Measurements from ENCODE around the gene DPH6.

The DPH6 gene

GRCh38 chr15:35546511-35547381, 781 bp upstream of the DPH6 start:
- H3K4me1 ChIP-seq (ENCODE audit: control insufficient read depth in 2 of 2, insufficient read depth in 2 of 2, low read length in 2 of 2): peaks cover 0 to 8% of the 10 kb centered on the region in 2 donors
- H3K9ac ChIP-seq (ENCODE audit: low read depth in 1 of 2, low read length in 2 of 2): peak overlapping the region; percentile 77 to 98
- no peaks in the 10 kb centered on the region for H3K36me3 ChIP-seq (ENCODE audit: control insufficient read depth in 2 of 2, insufficient read depth in 2 of 2, low read length in 2 of 2)
- peak overlapping the region; percentile 99 for H3K27ac ChIP-seq (ENCODE audit: low read depth in 2 of 2, low read length in 2 of 2)
- H3K27me3 ChIP-seq (ENCODE audit: control insufficient read depth in 2 of 2, insufficient read depth in 2 of 2, low read length in 2 of 2): no peaks in the 10 kb centered on the region
- no peaks in the 10 kb centered on the region for H3K9me3 ChIP-seq (ENCODE audit: control insufficient read depth in 2 of 2, low read length in 2 of 2)
- H3K4me3 ChIP-seq (ENCODE audit: low read length in 2 of 2): peak overlapping the region; percentile 81 to 94

- H3K27ac ChIP-seq (ENCODE audit: low read depth in 2 of 2, low read length in 2 of 2): peak overlapping the region; percentile 99
- peaks cover 0 to 8% of the 10 kb centered on the region in 2 donors for H3K4me1 ChIP-seq (ENCODE audit: control insufficient read depth in 2 of 2, insufficient read depth in 2 of 2, low read length in 2 of 2)
- H3K9ac ChIP-seq (ENCODE audit: low read depth in 1 of 2, low read length in 2 of 2): peak overlapping the region; percentile 77 to 98
- H3K36me3 ChIP-seq (ENCODE audit: control insufficient read depth in 2 of 2, insufficient read depth in 2 of 2, low read length in 2 of 2): no peaks in the 10 kb centered on the region
- H3K27me3 ChIP-seq (ENCODE audit: control insufficient read depth in 2 of 2, insufficient read depth in 2 of 2, low read length in 2 of 2): no peaks in the 10 kb centered on the region
- no peaks in the 10 kb centered on the region for H3K9me3 ChIP-seq (ENCODE audit: control insufficient read depth in 2 of 2, low read length in 2 of 2)
- H3K4me3 ChIP-seq (ENCODE audit: low read length in 2 of 2): peak overlapping the region; percentile 81 to 94
Measured at GRCh38 chr15:35545316-35545823, 595 bp downstream of the DPH6 start.

GRCh38 chr15:35540885-35541284, 5.1 kb downstream of the DPH6 start:
- no peak overlapping the region for H3K27ac ChIP-seq (ENCODE audit: low read depth in 2 of 2, low read length in 2 of 2)
- no peak overlapping the region for H3K4me3 ChIP-seq (ENCODE audit: low read length in 2 of 2)

GRCh38 chr15:35540021-35540420, 5.9 kb downstream of the DPH6 start:
- Histone ChIP-seq H3K27me3 (ENCODE audit: control insufficient read depth in 2 of 2, insufficient read depth in 2 of 2, low read length in 2 of 2) (no peaks in the 10 kb centered on the region), H3K27ac (ENCODE audit: low read depth in 2 of 2, low read length in 2 of 2) (no peak overlapping the region), H3K4me3 (ENCODE audit: low read length in 2 of 2) (no peak overlapping the region), H3K9me3 (ENCODE audit: control insufficient read depth in 2 of 2, low read length in 2 of 2) (no peaks in the 10 kb centered on the region), H3K36me3 (ENCODE audit: control insufficient read depth in 2 of 2, insufficient read depth in 2 of 2, low read length in 2 of 2) (peaks cover 0 to 9% of the 10 kb centered on the region in 2 donors), H3K4me1 (ENCODE audit: control insufficient read depth in 2 of 2, insufficient read depth in 2 of 2, low read length in 2 of 2) (peaks cover 0 to 4% of the 10 kb centered on the region in 2 donors), H3K9ac (ENCODE audit: low read depth in 1 of 2, low read length in 2 of 2) (no peak overlapping the region)

More at GRCh38 chr15:35540885-35541284, 5.1 kb downstream of the DPH6 start:
- Histone ChIP-seq H3K9me3 (ENCODE audit: control insufficient read depth in 2 of 2, low read length in 2 of 2) (no peaks in the 10 kb centered on the region), H3K27me3 (ENCODE audit: control insufficient read depth in 2 of 2, insufficient read depth in 2 of 2, low read length in 2 of 2) (no peaks in the 10 kb centered on the region), H3K36me3 (ENCODE audit: control insufficient read depth in 2 of 2, insufficient read depth in 2 of 2, low read length in 2 of 2) (peaks cover 0 to 9% of the 10 kb centered on the region in 2 donors), H3K9ac (ENCODE audit: low read depth in 1 of 2, low read length in 2 of 2) (no peak overlapping the region), H3K4me1 (ENCODE audit: control insufficient read depth in 2 of 2, insufficient read depth in 2 of 2, low read length in 2 of 2) (peaks cover 0 to 4% of the 10 kb centered on the region in 2 donors)

GRCh38 chr15:35535365-35535916, 10.5 kb downstream of the DPH6 start:
- no peaks in the 10 kb centered on the region for H3K27me3 ChIP-seq (ENCODE audit: control insufficient read depth in 2 of 2, insufficient read depth in 2 of 2, low read length in 2 of 2)
- no peaks in the 10 kb centered on the region for H3K4me1 ChIP-seq (ENCODE audit: control insufficient read depth in 2 of 2, insufficient read depth in 2 of 2, low read length in 2 of 2)
- H3K9ac ChIP-seq (ENCODE audit: low read depth in 1 of 2, low read length in 2 of 2): no peak overlapping the region
- peaks cover 2 to 9% of the 10 kb centered on the region in 2 donors for H3K36me3 ChIP-seq (ENCODE audit: control insufficient read depth in 2 of 2, insufficient read depth in 2 of 2, low read length in 2 of 2)
- H3K27ac ChIP-seq (ENCODE audit: low read depth in 2 of 2, low read length in 2 of 2): no peak overlapping the region
- no peaks in the 10 kb centered on the region for H3K9me3 ChIP-seq (ENCODE audit: control insufficient read depth in 2 of 2, low read length in 2 of 2)
- H3K4me3 ChIP-seq (ENCODE audit: low read length in 2 of 2): no peak overlapping the region

GRCh38 chr15:35533130-35534110, 12.5 kb downstream of the DPH6 start:
- no peak overlapping the region for H3K27ac ChIP-seq (ENCODE audit: low read depth in 2 of 2, low read length in 2 of 2)
- H3K27me3 ChIP-seq (ENCODE audit: control insufficient read depth in 2 of 2, insufficient read depth in 2 of 2, low read length in 2 of 2): no peaks in the 10 kb centered on the region
- no peaks in the 10 kb centered on the region for H3K9me3 ChIP-seq (ENCODE audit: control insufficient read depth in 2 of 2, low read length in 2 of 2)
- H3K9ac ChIP-seq (ENCODE audit: low read depth in 1 of 2, low read length in 2 of 2): no peak overlapping the region
- H3K4me3 ChIP-seq (ENCODE audit: low read length in 2 of 2): no peak overlapping the region
- H3K36me3 ChIP-seq (ENCODE audit: control insufficient read depth in 2 of 2, insufficient read depth in 2 of 2, low read length in 2 of 2): peaks cover 2 to 9% of the 10 kb centered on the region in 2 donors
- H3K4me1 ChIP-seq (ENCODE audit: control insufficient read depth in 2 of 2, insufficient read depth in 2 of 2, low read length in 2 of 2): no peaks in the 10 kb centered on the region

GRCh38 chr15:35530698-35531097, 15.3 kb downstream of the DPH6 start:
- Histone ChIP-seq H3K27ac (ENCODE audit: low read depth in 2 of 2, low read length in 2 of 2) (no peak overlapping the region), H3K9ac (ENCODE audit: low read depth in 1 of 2, low read length in 2 of 2) (no peak overlapping the region), H3K9me3 (ENCODE audit: control insufficient read depth in 2 of 2, low read length in 2 of 2) (no peaks in the 10 kb centered on the region), H3K36me3 (ENCODE audit: control insufficient read depth in 2 of 2, insufficient read depth in 2 of 2, low read length in 2 of 2) (peaks cover 0 to 2% of the 10 kb centered on the region in 2 donors), H3K27me3 (ENCODE audit: control insufficient read depth in 2 of 2, insufficient read depth in 2 of 2, low read length in 2 of 2) (no peaks in the 10 kb centered on the region), H3K4me3 (ENCODE audit: low read length in 2 of 2) (no peak overlapping the region), H3K4me1 (ENCODE audit: control insufficient read depth in 2 of 2, insufficient read depth in 2 of 2, low read length in 2 of 2) (no peaks in the 10 kb centered on the region)

GRCh38 chr15:35529784-35530183, 16.2 kb downstream of the DPH6 start:
- Histone ChIP-seq H3K27ac (ENCODE audit: low read depth in 2 of 2, low read length in 2 of 2) (no peak overlapping the region), H3K9me3 (ENCODE audit: control insufficient read depth in 2 of 2, low read length in 2 of 2) (no peaks in the 10 kb centered on the region), H3K36me3 (ENCODE audit: control insufficient read depth in 2 of 2, insufficient read depth in 2 of 2, low read length in 2 of 2) (peaks cover 0 to 2% of the 10 kb centered on the region in 2 donors), H3K4me1 (ENCODE audit: control insufficient read depth in 2 of 2, insufficient read depth in 2 of 2, low read length in 2 of 2) (no peaks in the 10 kb centered on the region), H3K4me3 (ENCODE audit: low read length in 2 of 2) (no peak overlapping the region), H3K9ac (ENCODE audit: low read depth in 1 of 2, low read length in 2 of 2) (no peak overlapping the region), H3K27me3 (ENCODE audit: control insufficient read depth in 2 of 2, insufficient read depth in 2 of 2, low read length in 2 of 2) (no peaks in the 10 kb centered on the region)

- no peaks in the 10 kb centered on the region for H3K27me3 ChIP-seq (ENCODE audit: control insufficient read depth in 2 of 2, insufficient read depth in 2 of 2, low read length in 2 of 2)
- no peak overlapping the region for H3K27ac ChIP-seq (ENCODE audit: low read depth in 2 of 2, low read length in 2 of 2)
- no peaks in the 10 kb centered on the region for H3K9me3 ChIP-seq (ENCODE audit: control insufficient read depth in 2 of 2, low read length in 2 of 2)
- no peak overlapping the region for H3K9ac ChIP-seq (ENCODE audit: low read depth in 1 of 2, low read length in 2 of 2)
- no peaks in the 10 kb centered on the region for H3K4me1 ChIP-seq (ENCODE audit: control insufficient read depth in 2 of 2, insufficient read depth in 2 of 2, low read length in 2 of 2)
- no peak overlapping the region for H3K4me3 ChIP-seq (ENCODE audit: low read length in 2 of 2)
- no peaks in the 10 kb centered on the region for H3K36me3 ChIP-seq (ENCODE audit: control insufficient read depth in 2 of 2, insufficient read depth in 2 of 2, low read length in 2 of 2)
Measured at GRCh38 chr15:35522061-35522460, 23.9 kb downstream of the DPH6 start.

All from mucosa of rectum (tissue), 2 donors.